A673 (cell line): ENCODE measurements around the gene JAG2. TPM values are rescaled to one million over a fixed set of nuclear protein-coding genes. Genes with fewer than 3 reads are reported as not detected.

Experiments used
- BruUV-seq: library from RNA; stranded (reverse); fragments of 400-500 nt; replicated peaks from 2 replicates; lab custom pipeline; 2021; lab: Mats Ljungman, UMichigan
- CTCF ChIA-PET: fragments of 300-600 bp; sonication (Branson Sonifier 250); formaldehyde crosslinking; loops from one replicate; lab custom pipeline; 2022; ENCODE audit warnings: antibody characterized with exemption; lab: Charles Lee
- POLR2A ChIA-PET: fragments of 300-600 bp; sonication (Branson Sonifier 250); formaldehyde crosslinking; loops from one replicate; lab custom pipeline; 2022; ENCODE audit warnings: antibody characterized with exemption; ENCODE audit not compliant: low non-redundant PET; lab: Charles Lee
- DNase-seq: peaks from one replicate; pipeline ENCODE4 v3.0.0-alpha.2; 2015; ENCODE audit warnings: low spot score
- H3K27ac ChIP-seq: fragments of 200-600 bp; sonication (generic); 2 replicates; pipeline ENCODE4 v1.5.1; 2016; ENCODE audit warnings: mixed run types, low read depth, mild to moderate bottlenecking, mixed read lengths, antibody characterized with exemption, low read length; ENCODE audit not compliant: poor library complexity, severe bottlenecking
- H3K27me3 ChIP-seq: fragments of 200-600 bp; sonication (generic); replicated peaks from 2 replicates; pipeline ENCODE4 v1.6.1; 2017; ENCODE audit warnings: mixed run types, low read depth, mild to moderate bottlenecking, mixed read lengths, antibody characterized with exemption, low read length; ENCODE audit not compliant: insufficient read depth, poor library complexity
- H3K36me3 ChIP-seq: fragments of 200-600 bp; sonication (generic); 2 replicates; pipeline ENCODE4 v1.6.1; 2016; ENCODE audit warnings: mixed run types, mild to moderate bottlenecking, mixed read lengths, antibody characterized with exemption, low read length; ENCODE audit not compliant: insufficient read depth, poor library complexity, severe bottlenecking
- H3K4me1 ChIP-seq: fragments of 200-600 bp; sonication (generic); 2 replicates; pipeline ENCODE4 v1.6.1; 2017; ENCODE audit warnings: mixed run types, mild to moderate bottlenecking, mixed read lengths, antibody characterized with exemption, low read length; ENCODE audit not compliant: insufficient read depth, poor library complexity, severe bottlenecking
- H3K4me3 ChIP-seq: fragments of 200-600 bp; sonication (generic); 2 replicates; pipeline ENCODE4 v1.5.1; 2016; ENCODE audit warnings: low read depth, mixed run types, mild to moderate bottlenecking, mixed read lengths, low read length; ENCODE audit not compliant: poor library complexity, severe bottlenecking
- H3K9me3 ChIP-seq: fragments of 200-600 bp; sonication (generic); 2 replicates; pipeline ENCODE4 v1.6.1; 2016; ENCODE audit warnings: mixed run types, low read depth, mild to moderate bottlenecking, mixed read lengths, antibody characterized with exemption, low read length; ENCODE audit not compliant: poor library complexity, severe bottlenecking
- EZH2 ChIP-seq: fragments of 200-600 bp; sonication (generic); IDR thresholded peaks from 2 replicates; pipeline ENCODE4 v1.6.1; 2017; ENCODE audit warnings: borderline replicate concordance, low read depth, mild to moderate bottlenecking, mixed read lengths, antibody characterized with exemption, low read length; ENCODE audit not compliant: poor library complexity, severe bottlenecking
- intact Hi-C: fragments of 100-400 bp; cut with micrococcal nuclease; formaldehyde crosslinking; loops from one replicate; pipeline ENCODE4 v1.10.0; 2022; ENCODE audit not compliant: unreplicated experiment
- total RNA-seq: library from RNA; stranded (reverse); gene quantifications from 2 replicates; pipeline ENCODE4 v1.2.3, GENCODE V29; 2021
- TF ChIP-seq, protein P1 (sequence below): fragments of 300-800, 200-600 bp; sonication (generic); conservative IDR thresholded peaks from 2 replicates; pipeline ENCODE4 v1.5.1; 2017; ENCODE audit warnings: low read depth, mild to moderate bottlenecking, antibody characterized with exemption, low read length, moderate library complexity, mixed read lengths

JAG2 gene
- total RNA-seq, 1 experiment from 2014 or later = 14.3 TPM

GRCh38 chr14:105131241-105131640 is 37.3 kb downstream of the JAG2 start:
- intact Hi-C loops = no loop called here
- CTCF ChIA-PET = no interaction called here
- no TSS peak for BruUV-seq
- POLR2A ChIA-PET = no interaction called here
- H3K36me3 ChIP-seq = no peaks in the 10 kb centered on the region
- peaks cover 15% of the 10 kb centered on the region for H3K9me3 ChIP-seq
- TF ChIP-seq EZH2 = no peak
- TF ChIP-seq, protein P1, sequence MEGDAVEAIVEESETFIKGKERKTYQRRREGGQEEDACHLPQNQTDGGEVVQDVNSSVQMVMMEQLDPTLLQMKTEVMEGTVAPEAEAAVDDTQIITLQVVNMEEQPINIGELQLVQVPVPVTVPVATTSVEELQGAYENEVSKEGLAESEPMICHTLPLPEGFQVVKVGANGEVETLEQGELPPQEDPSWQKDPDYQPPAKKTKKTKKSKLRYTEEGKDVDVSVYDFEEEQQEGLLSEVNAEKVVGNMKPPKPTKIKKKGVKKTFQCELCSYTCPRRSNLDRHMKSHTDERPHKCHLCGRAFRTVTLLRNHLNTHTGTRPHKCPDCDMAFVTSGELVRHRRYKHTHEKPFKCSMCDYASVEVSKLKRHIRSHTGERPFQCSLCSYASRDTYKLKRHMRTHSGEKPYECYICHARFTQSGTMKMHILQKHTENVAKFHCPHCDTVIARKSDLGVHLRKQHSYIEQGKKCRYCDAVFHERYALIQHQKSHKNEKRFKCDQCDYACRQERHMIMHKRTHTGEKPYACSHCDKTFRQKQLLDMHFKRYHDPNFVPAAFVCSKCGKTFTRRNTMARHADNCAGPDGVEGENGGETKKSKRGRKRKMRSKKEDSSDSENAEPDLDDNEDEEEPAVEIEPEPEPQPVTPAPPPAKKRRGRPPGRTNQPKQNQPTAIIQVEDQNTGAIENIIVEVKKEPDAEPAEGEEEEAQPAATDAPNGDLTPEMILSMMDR = no peak
- H3K27me3 ChIP-seq = peaks cover 14% of the 10 kb centered on the region
- no peak overlapping the region for H3K27ac ChIP-seq
- DNase-seq = no peak
- no peak overlapping the region for H3K4me3 ChIP-seq
- H3K4me1 ChIP-seq = no peaks in the 10 kb centered on the region

DNA sequence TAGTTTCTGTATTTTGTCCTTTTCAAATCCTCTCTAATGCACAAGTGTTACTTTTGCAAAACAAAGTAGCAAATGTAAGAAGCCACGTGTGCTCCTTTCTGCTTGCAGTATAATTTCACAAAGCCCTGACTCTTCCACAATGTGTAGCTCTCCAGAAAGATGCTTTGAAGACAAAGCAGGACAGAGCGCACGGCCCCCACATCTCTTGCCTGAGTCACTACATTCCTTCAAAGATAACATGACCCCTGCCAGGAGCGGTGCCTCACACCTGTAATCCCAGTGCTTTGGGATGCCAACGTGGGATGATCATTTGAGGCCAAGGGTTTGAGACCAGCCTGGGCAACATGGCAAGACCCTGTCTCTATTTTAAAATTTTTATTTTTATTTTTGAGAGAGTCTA is 40.5 kb downstream of the JAG2 start:
- peaks cover 25% of the 10 kb centered on the region for H3K27me3 ChIP-seq
- BruUV-seq = no TSS peak

GRCh38 chr14:105126981-105127329 is 41.6 kb downstream of the JAG2 start:
- no TSS peak for BruUV-seq

More for the DNA sequence above, 40.5 kb downstream of the JAG2 start:
- no peak for DNase-seq
- ChIA-PET CTCF (no interaction called here), POLR2A (interaction anchor here (0.7 kb wide), 1 partner anchor 53 kb away, joined by 13 read pairs; no protein-coding TSS in a partner anchor)
- no peaks in the 10 kb centered on the region for H3K36me3 ChIP-seq
- H3K4me1 ChIP-seq = no peaks in the 10 kb centered on the region
- intact Hi-C loops = no loop called here
- TF ChIP-seq, protein P1 = no peak
- no peak for TF ChIP-seq EZH2
- no peak overlapping the region for H3K4me3 ChIP-seq
- peaks cover 15% of the 10 kb centered on the region for H3K9me3 ChIP-seq
- H3K27ac ChIP-seq = no peak overlapping the region

More at GRCh38 chr14:105126981-105127329, 41.6 kb downstream of the JAG2 start:
- intact Hi-C loops = no loop called here
- CTCF ChIA-PET = no interaction called here
- Histone ChIP-seq H3K4me3 (no peak overlapping the region), H3K4me1 (no peaks in the 10 kb centered on the region), H3K27me3 (peaks cover 34% of the 10 kb centered on the region), H3K27ac (no peak overlapping the region), H3K36me3 (no peaks in the 10 kb centered on the region), H3K9me3 (peaks cover 18% of the 10 kb centered on the region)
- TF ChIP-seq EZH2 = no peak
- TF ChIP-seq, protein P1 = no peak
- POLR2A ChIA-PET = no interaction called here
- DNase-seq = no peak
